ENCODE measurements around the gene AKT1S1.

AKT1S1 gene

DNA sequence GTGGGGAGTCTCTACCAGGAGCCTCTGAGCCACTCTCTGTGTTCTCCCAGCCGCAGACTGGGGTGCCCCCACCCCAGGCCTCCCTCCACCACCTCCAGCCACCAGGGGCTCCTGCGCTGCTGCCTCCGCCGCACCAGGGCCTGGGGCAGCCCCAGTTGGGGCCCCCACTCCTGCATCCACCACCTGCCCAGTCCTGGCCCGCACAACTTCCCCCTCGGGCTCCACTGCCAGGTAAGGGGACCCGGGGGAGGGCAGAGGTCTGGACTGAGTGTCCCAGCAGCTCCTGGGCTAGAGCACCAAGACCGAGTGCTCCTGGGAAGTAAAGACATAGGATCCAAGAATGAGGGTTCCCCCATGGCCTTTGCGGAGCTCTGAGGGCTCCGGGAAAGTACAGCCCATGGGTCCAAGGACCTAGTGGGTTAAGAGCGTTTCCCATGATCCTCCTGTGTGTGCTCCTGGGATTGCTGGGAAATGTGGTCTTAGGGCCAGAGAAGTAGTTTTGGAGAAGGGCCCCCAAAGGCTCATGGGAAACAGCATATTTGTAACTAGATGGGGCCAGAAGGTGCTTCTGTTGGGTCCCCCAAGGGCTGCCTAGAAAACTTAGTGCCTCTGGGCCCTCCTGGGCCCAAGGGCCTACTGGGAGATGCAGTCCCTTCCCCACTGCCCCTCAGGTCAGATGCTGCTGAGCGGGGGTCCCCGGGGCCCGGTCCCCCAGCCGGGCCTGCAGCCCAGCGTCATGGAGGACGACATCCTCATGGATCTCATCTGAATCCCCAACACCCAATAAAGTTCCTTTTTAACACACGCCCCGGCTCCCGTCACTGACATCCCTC lies 40.8 kb downstream of the AKT1S1 start:
- in situ Hi-C loops (cut with HindIII; ENCODE audit: low sequenced_read_pairs): no loop called here
- H3K4me3 ChIP-seq (ENCODE audit: low read depth, low read length): no peak overlapping the region
- DNase-seq (ENCODE audit: low read depth, low spot score): no peak
- TF ChIP-seq, protein P1, sequence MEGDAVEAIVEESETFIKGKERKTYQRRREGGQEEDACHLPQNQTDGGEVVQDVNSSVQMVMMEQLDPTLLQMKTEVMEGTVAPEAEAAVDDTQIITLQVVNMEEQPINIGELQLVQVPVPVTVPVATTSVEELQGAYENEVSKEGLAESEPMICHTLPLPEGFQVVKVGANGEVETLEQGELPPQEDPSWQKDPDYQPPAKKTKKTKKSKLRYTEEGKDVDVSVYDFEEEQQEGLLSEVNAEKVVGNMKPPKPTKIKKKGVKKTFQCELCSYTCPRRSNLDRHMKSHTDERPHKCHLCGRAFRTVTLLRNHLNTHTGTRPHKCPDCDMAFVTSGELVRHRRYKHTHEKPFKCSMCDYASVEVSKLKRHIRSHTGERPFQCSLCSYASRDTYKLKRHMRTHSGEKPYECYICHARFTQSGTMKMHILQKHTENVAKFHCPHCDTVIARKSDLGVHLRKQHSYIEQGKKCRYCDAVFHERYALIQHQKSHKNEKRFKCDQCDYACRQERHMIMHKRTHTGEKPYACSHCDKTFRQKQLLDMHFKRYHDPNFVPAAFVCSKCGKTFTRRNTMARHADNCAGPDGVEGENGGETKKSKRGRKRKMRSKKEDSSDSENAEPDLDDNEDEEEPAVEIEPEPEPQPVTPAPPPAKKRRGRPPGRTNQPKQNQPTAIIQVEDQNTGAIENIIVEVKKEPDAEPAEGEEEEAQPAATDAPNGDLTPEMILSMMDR (IDR thresholded peaks at IDR 0.05; ENCODE audit: low read depth, low read length): no peak

DNA sequence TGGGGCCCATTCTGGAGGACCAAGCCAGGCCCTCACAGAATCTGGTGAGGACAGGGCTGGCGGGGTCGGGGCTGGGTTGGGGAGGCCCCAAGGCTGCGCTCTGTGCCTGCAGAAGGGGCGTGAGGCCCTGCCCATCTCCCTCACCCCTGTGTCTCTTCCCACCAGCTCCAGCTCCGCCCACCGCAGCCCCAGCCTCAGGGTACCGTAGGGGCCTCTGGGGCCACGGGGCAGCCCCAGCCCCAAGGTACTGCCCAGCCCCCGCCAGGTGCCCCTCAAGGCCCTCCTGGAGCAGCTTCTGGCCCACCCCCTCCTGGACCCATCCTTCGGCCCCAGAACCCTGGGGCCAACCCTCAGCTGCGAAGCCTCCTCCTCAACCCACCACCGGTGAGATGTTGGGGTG lies 41.6 kb downstream of the AKT1S1 start:
- DNase-seq (ENCODE audit: low read depth, low spot score): no peak
- H3K4me3 ChIP-seq (ENCODE audit: low read depth, low read length): no peak overlapping the region
- in situ Hi-C loops (cut with HindIII; ENCODE audit: low sequenced_read_pairs): no loop called here
- TF ChIP-seq, protein P1 (IDR thresholded peaks at IDR 0.05; ENCODE audit: low read depth, low read length): no peak

DNA sequence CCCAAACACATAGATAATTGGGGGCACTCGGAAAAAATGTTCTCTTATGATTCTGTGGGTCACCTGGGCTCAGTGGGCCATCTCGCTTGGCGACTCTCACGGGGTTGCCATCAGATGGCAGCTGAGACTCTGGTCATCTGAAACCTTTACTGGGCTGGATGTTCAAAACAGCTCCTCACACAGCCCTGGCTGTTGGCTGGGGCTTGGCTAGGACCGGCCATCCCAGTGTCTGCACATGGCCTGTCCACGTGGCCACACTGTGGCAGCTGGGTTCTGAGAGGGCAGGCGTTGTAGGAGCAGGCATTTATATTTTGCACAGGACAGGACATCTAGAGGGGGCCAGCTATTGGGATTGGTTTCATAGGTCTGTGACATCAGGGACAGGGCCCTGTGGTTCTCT lies 43.6 kb downstream of the AKT1S1 start:
- TF ChIP-seq, protein P1 (IDR thresholded peaks at IDR 0.05; ENCODE audit: low read depth, low read length): no peak
- no peak overlapping the region for H3K4me3 ChIP-seq (ENCODE audit: low read depth, low read length)
- no peak for DNase-seq (ENCODE audit: low read depth, low spot score)
- in situ Hi-C loops (cut with HindIII; ENCODE audit: low sequenced_read_pairs): no loop called here

DNA sequence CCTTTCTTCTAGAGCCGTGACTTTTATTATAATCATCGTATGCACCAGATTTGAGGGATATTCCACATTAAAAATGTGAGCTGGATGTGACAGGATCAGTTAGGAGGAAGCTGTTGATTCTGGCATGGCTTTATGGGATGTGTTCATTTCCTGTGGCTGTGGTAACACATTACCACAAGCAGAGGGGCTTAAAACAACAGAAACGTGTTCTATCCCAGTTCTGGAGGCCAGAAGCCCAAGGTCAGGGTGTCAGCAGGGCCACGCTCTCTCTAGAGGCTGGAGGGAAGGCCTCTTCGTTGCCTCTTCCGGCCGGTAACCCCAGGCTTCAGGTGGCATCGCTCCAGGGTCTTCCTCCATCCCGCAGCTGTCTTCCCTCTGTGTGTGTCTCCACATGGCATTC lies 44.6 kb downstream of the AKT1S1 start:
- no peak overlapping the region for H3K4me3 ChIP-seq (ENCODE audit: low read depth, low read length)
- in situ Hi-C loops (cut with HindIII; ENCODE audit: low sequenced_read_pairs): no loop called here
- TF ChIP-seq, protein P1 (IDR thresholded peaks at IDR 0.05; ENCODE audit: low read depth, low read length): no peak
- no peak for DNase-seq (ENCODE audit: low read depth, low spot score)

DNA sequence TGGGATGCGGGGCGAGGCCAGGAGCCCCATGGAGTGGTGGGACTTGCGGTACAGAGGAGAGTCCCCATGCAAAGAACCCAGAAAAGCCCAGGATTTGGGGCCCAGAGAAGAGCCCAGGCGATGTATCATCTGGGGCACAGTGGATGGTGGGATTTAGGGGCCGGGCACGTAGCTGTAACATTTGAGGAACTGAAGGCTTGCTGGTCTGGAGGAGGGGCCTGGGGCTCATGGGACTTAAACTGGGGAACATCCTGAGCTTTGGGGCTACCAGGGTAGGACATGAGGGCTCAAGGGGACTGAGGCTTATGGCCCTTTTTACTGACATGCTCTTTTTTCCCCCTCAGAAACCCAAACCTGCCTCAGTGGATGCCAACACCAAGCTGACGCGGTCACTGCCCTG lies 45.6 kb downstream of the AKT1S1 start:
- in situ Hi-C loops (cut with HindIII; ENCODE audit: low sequenced_read_pairs): no loop called here
- DNase-seq (ENCODE audit: low read depth, low spot score): no peak
- no peak overlapping the region for H3K4me3 ChIP-seq (ENCODE audit: low read depth, low read length)
- TF ChIP-seq, protein P1 (IDR thresholded peaks at IDR 0.05; ENCODE audit: low read depth, low read length): no peak

DNA sequence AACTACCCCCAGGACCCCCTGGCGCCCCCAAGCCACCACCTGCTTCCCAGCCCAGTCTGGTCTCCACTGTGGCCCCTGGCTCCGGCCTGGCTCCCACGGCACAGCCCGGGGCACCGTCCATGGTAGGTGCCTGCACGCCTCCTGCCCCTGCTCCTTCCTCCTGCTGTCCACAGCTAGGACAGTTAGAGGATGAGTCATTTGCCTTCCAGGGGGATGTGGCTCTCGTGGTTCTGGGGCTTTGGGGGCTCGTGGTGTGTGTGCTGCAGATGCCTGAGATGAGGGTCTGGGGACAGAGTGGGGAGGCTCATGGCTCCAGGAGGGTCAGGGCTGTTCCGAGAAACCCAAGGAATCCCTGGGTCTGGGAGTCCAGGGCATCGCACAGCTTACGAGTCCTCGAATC lies 46.4 kb downstream of the AKT1S1 start:
- H3K4me3 ChIP-seq (ENCODE audit: low read depth, low read length): no peak overlapping the region
- TF ChIP-seq, protein P1 (IDR thresholded peaks at IDR 0.05; ENCODE audit: low read depth, low read length): no peak
- no peak for DNase-seq (ENCODE audit: low read depth, low spot score)
- in situ Hi-C loops (cut with HindIII; ENCODE audit: low sequenced_read_pairs): no loop called here

Data from astrocyte of the spinal cord (primary cell).